Prostate gland (tissue), 2 donors: ENCODE data around the gene ZNF317. TPM values are rescaled to one million over a fixed set of nuclear protein-coding genes. Genes with fewer than 3 reads are reported as not detected.

Experiments
- DNase-seq: peaks from one replicate; pipeline ENCODE4 v3.0.0-alpha.2; 2019; ENCODE audit warnings: low spot score
- H3K27ac ChIP-seq, 2 donors: fragments of 200-600 bp; sonication (generic); 2 replicates each; pipeline ENCODE4 v1.5.1; 2017 to 2019
- H3K27me3 ChIP-seq: fragments of 200-600 bp; sonication (generic); replicated peaks from 2 replicates; pipeline ENCODE4 v1.5.1; 2019; ENCODE audit not compliant: insufficient read depth
- H3K36me3 ChIP-seq, 2 donors: fragments of 200-600 bp; sonication (generic); 1 replicate in 1 of 2; 2 replicates in 1 of 2; pipeline versions ENCODE4 v1.5.1 to v1.8.1; 2017 to 2019
- H3K4me1 ChIP-seq: fragments of 200-600 bp; sonication (generic); replicated peaks from 2 replicates; pipeline ENCODE4 v1.5.1; 2019
- H3K4me3 ChIP-seq, 2 donors: fragments of 200-600 bp; sonication (generic); 2 replicates each; pipeline ENCODE4 v1.5.1; 2017 to 2019
- H3K9me3 ChIP-seq: fragments of 200-600 bp; sonication (generic); 2 replicates; pipeline ENCODE4 v1.5.1; 2017
- POLR2A ChIP-seq: fragments of 450-650 bp; IDR thresholded peaks from one replicate; pipeline ENCODE4 v1.6.1; 2016; ENCODE audit warnings: antibody characterized with exemption, mild to moderate bottlenecking
- POLR2AphosphoS5 ChIP-seq: sonication (generic); formaldehyde crosslinking; IDR thresholded peaks from one replicate; pipeline ENCODE4 v1.6.1; 2017; ENCODE audit warnings: antibody characterized with exemption
- WGBS: methylation state at CpG from one replicate; pipeline ENCODE4 v1.1.5; 2018; 5-methylcytosine and 5-hydroxymethylcytosine counted together
- intact Hi-C: fragments of 100-400 bp; cut with DNase I; formaldehyde crosslinking; loops from one replicate; pipeline ENCODE4 v1.14.2; 2022
- total RNA-seq, 2 donors: library from RNA; depleted of rRNA; stranded (reverse); fragments of >200 nt; gene quantifications; one replicate each; pipeline ENCODE4 v1.1.0, GENCODE V29; 2016
- TF ChIP-seq, protein P1 (sequence below), 4 experiments: fragments of 200-600 bp in 2 of 4; fragments of 450-650 bp in 2 of 4; sonication (generic) in 2 of 4; IDR thresholded peaks; 1 replicate in 3 of 4; 2 replicates in 1 of 4; pipeline ENCODE4 v1.5.1; 2016 to 2019; ENCODE audit warnings: antibody characterized with exemption in 4 of 4, mild to moderate bottlenecking in 2 of 4, moderate library complexity in 2 of 4

The ZNF317 gene
- total RNA-seq, 2 donors from 2014 or later, result 18.3 to 22.9 TPM

DNA sequence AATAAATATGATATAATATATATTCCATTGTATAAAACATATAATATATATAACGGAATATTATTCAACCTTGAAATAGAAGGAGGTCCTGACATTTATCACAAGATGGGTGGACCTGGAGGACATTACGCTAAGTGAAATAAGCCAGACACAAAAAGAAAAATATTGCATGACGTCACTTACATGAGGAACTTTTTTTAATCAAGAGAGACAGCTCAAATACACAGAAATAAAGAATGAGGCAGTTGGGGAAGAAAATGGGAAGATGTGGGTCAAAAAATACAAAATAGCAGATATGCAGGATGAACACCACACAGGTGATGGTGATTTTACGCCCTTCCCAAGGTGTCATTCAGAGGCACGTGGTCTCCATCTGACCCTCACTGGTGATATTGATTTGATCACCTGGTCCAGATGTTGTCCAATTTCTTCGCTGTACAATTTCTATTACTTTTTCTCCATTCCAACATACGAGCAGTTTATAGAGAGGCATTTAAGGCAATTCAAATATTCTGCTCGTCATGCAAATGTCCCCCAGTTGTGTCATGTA is 513 bp upstream of the ZNF317 start:
- Histone ChIP-seq H3K9me3 (no peaks in the 10 kb centered on the region), H3K27ac (peak overlapping the region; percentile 71 to 84), H3K36me3 (no peaks in the 10 kb centered on the region), H3K4me1 (no peaks in the 10 kb centered on the region), H3K4me3 (peak overlapping the region; percentile 57 to 66), H3K27me3 (no peaks in the 10 kb centered on the region)
- DNase-seq, result no peak
- intact Hi-C loops, result loop anchor here (10.0 kb wide), 1 partner anchor 655 kb away; no protein-coding TSS in a partner anchor
- WGBS, result 29% methylated on average over 8 of the region's 8 CpGs
- no peak for TF ChIP-seq POLR2A
- no peak for TF ChIP-seq POLR2AphosphoS5
- TF ChIP-seq, protein P1, sequence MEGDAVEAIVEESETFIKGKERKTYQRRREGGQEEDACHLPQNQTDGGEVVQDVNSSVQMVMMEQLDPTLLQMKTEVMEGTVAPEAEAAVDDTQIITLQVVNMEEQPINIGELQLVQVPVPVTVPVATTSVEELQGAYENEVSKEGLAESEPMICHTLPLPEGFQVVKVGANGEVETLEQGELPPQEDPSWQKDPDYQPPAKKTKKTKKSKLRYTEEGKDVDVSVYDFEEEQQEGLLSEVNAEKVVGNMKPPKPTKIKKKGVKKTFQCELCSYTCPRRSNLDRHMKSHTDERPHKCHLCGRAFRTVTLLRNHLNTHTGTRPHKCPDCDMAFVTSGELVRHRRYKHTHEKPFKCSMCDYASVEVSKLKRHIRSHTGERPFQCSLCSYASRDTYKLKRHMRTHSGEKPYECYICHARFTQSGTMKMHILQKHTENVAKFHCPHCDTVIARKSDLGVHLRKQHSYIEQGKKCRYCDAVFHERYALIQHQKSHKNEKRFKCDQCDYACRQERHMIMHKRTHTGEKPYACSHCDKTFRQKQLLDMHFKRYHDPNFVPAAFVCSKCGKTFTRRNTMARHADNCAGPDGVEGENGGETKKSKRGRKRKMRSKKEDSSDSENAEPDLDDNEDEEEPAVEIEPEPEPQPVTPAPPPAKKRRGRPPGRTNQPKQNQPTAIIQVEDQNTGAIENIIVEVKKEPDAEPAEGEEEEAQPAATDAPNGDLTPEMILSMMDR (IDR thresholded peaks at IDR 0.05), result no peak

DNA sequence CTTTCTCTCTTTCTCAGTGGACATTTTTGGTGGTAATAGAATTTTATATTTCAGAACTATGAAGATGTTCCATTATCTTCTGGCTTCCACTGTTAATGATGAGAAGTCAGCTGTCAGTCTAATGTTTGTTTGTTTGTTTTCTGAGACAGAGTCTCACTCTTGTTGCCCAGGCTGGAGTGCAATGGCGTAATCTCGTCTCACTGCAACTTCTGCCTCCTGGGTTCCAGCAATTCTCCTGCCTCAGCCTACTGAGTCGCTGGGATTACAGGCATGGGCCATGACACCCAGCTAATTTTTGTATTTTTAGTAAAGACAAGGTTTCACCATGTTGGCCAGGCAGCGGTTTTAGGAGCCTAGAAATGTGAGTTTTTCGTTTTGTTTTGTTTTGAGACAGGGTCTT is 4.7 kb downstream of the ZNF317 start:
- Histone ChIP-seq H3K9me3 (no peaks in the 10 kb centered on the region), H3K27me3 (no peaks in the 10 kb centered on the region), H3K4me3 (no peak overlapping the region), H3K27ac (no peak overlapping the region), H3K36me3 (no peaks in the 10 kb centered on the region), H3K4me1 (no peaks in the 10 kb centered on the region)
- whole genome bisulfite sequencing, result 100% methylated on average over 5 of the region's 5 CpGs
- TF ChIP-seq POLR2A, result no peak
- TF ChIP-seq, protein P1 (IDR thresholded peaks at IDR 0.05), result no peak
- no peak for TF ChIP-seq POLR2AphosphoS5
- intact Hi-C loops, result loop anchor here (10.0 kb wide), 1 partner anchor 650 kb away; no protein-coding TSS in a partner anchor
- no peak for DNase-seq

DNA sequence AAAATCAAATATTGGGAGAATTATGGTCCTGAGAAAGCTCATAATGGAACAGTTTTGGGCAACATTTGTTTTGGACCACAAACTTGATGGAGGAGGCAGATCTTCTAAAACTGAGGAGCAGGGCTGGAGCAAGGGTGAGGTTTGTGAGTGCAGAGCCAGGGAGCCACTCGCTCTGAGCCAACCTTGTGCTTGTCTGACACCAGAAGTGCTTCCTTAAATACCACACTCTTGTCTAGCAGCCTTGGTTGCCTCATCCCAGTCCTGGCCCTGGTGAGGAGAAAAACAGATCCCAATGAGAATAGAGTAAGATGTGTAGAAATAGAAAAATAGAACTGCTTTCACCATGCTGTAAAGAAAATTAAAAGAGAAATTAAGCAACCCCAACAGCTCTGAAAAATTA is 6.7 kb downstream of the ZNF317 start:
- Histone ChIP-seq H3K4me1 (no peaks in the 10 kb centered on the region), H3K36me3 (no peaks in the 10 kb centered on the region), H3K4me3 (no peak overlapping the region), H3K9me3 (no peaks in the 10 kb centered on the region), H3K27me3 (no peaks in the 10 kb centered on the region), H3K27ac (no peak overlapping the region)
- 95% methylated on average over 1 of the region's 1 CpG for WGBS
- no peak for DNase-seq
- intact Hi-C loops, result loop anchor here (10.0 kb wide), 1 partner anchor 648 kb away; no protein-coding TSS in a partner anchor
- TF ChIP-seq, protein P1 (IDR thresholded peaks at IDR 0.05), result no peak
- TF ChIP-seq POLR2A (no peak), POLR2AphosphoS5 (no peak)

DNA sequence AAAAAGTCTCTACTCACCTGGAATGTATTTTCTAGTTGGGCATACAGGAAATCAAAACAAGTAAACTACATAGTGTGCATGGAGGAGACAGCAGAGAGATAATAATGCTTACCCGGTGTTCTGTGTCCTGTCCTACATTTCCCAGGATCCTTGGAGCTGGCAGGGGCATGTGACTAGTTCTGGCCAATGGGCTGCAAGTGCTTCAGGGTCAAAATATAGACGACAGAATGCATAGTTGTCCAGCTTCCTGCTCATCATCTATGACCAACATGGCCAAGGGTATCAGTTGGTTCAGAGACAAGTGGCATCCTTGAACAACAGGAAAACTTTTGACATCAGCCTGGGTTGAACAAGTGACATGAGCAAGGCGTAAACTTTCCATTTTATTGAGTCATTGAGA is 8.5 kb downstream of the ZNF317 start:
- Histone ChIP-seq H3K27me3 (no peaks in the 10 kb centered on the region), H3K27ac (no peak overlapping the region), H3K9me3 (no peaks in the 10 kb centered on the region), H3K4me1 (no peaks in the 10 kb centered on the region), H3K4me3 (no peak overlapping the region), H3K36me3 (no peaks in the 10 kb centered on the region)
- no peak for DNase-seq
- 99% methylated on average over 3 of the region's 3 CpGs for WGBS
- intact Hi-C loops, result loop anchor here (10.0 kb wide), 1 partner anchor 646 kb away; no protein-coding TSS in a partner anchor
- TF ChIP-seq POLR2A, result no peak
- TF ChIP-seq, protein P1 (IDR thresholded peaks at IDR 0.05), result no peak
- no peak for TF ChIP-seq POLR2AphosphoS5

DNA sequence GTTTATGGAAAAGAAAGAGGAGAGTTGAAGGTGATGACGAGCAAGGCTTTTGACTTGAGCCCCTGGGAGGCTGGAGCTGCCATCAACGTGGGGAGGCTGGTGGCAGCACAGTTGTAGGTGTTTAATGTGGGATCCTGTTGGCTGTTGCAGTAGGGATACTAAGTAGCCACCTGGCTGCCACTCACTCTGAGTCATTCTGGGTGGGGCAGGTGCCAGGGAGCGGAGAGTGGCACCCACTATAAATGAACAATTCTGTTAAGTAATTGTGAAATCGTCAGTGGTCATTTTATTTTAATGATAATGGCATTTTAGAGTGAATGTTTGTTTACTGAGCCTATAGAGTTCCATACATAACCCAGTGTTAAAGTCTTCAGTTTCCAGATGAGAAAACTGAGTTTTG is 9.8 kb downstream of the ZNF317 start:
- WGBS, result 93% methylated on average over 4 of the region's 4 CpGs
- no peaks in the 10 kb centered on the region for H3K4me1 ChIP-seq
- H3K36me3 ChIP-seq, result no peaks in the 10 kb centered on the region
- no peak for DNase-seq
- intact Hi-C loops, result loop anchor here (10.0 kb wide), 1 partner anchor 645 kb away; no protein-coding TSS in a partner anchor
- no peaks in the 10 kb centered on the region for H3K27me3 ChIP-seq
- no peak overlapping the region for H3K4me3 ChIP-seq
- TF ChIP-seq, protein P1 (IDR thresholded peaks at IDR 0.05), result no peak
- no peak for TF ChIP-seq POLR2AphosphoS5
- no peak for TF ChIP-seq POLR2A
- H3K27ac ChIP-seq, result no peak overlapping the region
- H3K9me3 ChIP-seq, result no peaks in the 10 kb centered on the region
